RWPE1 (cell line): Measurements from ENCODE around the gene HLA-DPA1.

Experiments used
- CTCF ChIA-PET: fragments of 350-600 bp; sonication (Branson Sonifier 250); formaldehyde crosslinking; extraction: SDS; loops from one replicate; lab custom pipeline; 2021; lab: Yijun Ruan, JAX
- POLR2A ChIA-PET: fragments of 400-600 bp; formaldehyde crosslinking; extraction: SDS; loops from one replicate; lab custom pipeline; 2020; ENCODE audit warnings: antibody characterized with exemption; ENCODE audit not compliant: low non-redundant PET; lab: Yijun Ruan, JAX
- DNase-seq: peaks from one replicate; pipeline ENCODE4 v3.0.0; 2012; ENCODE audit warnings: low spot score
- H3K27ac ChIP-seq: fragments of 450-650 bp; 2 replicates; pipeline ENCODE4 v1.5.1; 2017
- CTCF ChIP-seq: fragments of 450-650 bp; conservative IDR thresholded peaks from 2 replicates; pipeline ENCODE4 v1.5.1; 2017; ENCODE audit warnings: low read depth, mild to moderate bottlenecking

HLA-DPA1 gene

GRCh38 chr6:33073431-33073871 is at the start of gene HLA-DPA1:
Gene HLA-DPA1, minus strand, starts transcription at chr6:33073649.
- CTCF ChIA-PET, result no interaction called here
- no peak for TF ChIP-seq CTCF
- peak; percentile 27 for DNase-seq
- POLR2A ChIA-PET, result no interaction called here
- no peak within 1 kb of the TSS for H3K27ac ChIP-seq

- no peak for DNase-seq
- POLR2A ChIA-PET, result no interaction called here
- CTCF ChIA-PET, result no interaction called here
- H3K27ac ChIP-seq, result no peak overlapping the region
- no peak for TF ChIP-seq CTCF
Measured at GRCh38 chr6:33123181-33123580, 49.7 kb upstream of the HLA-DPA1 start.

DNA sequence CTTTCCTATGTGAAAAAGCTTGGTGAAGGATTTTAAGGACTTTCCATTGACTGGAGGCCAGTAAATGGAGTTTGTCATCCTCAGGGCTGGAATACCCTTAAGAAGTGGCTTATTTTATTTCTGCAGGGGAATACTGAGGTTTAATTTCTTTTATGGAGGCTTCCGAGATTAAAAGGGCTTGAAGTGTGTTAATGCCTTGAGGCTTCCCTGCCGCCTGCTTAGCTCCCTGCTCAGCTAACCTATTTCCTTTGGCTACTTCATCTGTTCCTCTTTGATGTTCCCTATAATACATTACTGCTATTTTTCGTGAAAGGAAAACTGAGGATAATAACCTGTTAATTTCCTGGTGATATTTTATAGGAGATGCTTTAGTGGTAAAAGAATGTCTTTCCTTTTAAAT is 46.6 kb upstream of the HLA-DPA1 start:
- no peak overlapping the region for H3K27ac ChIP-seq
- TF ChIP-seq CTCF, result no peak
- DNase-seq, result no peak
- ChIA-PET POLR2A (no interaction called here), CTCF (interaction anchor here (0.6 kb wide), 1 partner anchor 17 kb away, joined by 3 read pairs; no protein-coding TSS in a partner anchor)

DNA sequence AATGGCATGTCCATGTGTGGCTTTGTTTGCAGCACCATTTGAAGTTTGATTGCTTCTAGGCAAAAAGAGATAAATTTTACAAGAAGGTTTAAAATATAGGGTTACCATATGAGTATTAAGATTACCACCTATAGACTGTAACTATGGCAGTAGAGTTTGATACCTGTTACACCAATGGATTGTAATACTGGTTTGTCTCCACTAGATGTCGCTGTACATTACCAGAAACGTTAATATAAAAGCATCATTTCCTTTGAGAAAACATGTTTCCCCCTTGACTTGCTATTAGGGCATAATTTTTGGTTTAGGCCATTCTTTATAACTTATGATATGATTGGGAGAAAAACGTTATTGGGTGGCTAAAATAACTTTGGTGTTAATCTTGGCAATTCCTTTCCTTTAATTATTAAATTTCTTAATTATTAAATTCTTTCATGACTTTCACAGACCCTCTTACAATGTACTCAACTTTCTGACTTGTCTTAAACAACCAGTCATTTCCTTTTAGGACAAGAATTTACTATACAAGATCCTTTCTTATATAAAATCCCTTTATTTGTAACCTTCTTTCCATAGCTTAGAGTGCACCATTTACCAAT is 45.2 kb upstream of the HLA-DPA1 start:
- peak; percentile 79 for TF ChIP-seq CTCF
- H3K27ac ChIP-seq, result no peak overlapping the region
- peak; percentile 20 for DNase-seq
- POLR2A ChIA-PET, result no interaction called here
- CTCF ChIA-PET, result interaction anchor here (0.6 to 1.1 kb wide), 4 partner anchors 31 to 702 kb away, joined by 3 to 7 read pairs (median 4); no protein-coding TSS in a partner anchor

GRCh38 chr6:33117811-33118277 is 44.4 kb upstream of the HLA-DPA1 start:
- no peak overlapping the region for H3K27ac ChIP-seq
- POLR2A ChIA-PET, result no interaction called here
- TF ChIP-seq CTCF, result no peak
- CTCF ChIA-PET, result interaction anchor here (0.7 to 1.4 kb wide), 3 partner anchors 12 to 130 kb away, joined by 3 to 7 read pairs (median 4); no protein-coding TSS in a partner anchor
- DNase-seq, result no peak

DNA sequence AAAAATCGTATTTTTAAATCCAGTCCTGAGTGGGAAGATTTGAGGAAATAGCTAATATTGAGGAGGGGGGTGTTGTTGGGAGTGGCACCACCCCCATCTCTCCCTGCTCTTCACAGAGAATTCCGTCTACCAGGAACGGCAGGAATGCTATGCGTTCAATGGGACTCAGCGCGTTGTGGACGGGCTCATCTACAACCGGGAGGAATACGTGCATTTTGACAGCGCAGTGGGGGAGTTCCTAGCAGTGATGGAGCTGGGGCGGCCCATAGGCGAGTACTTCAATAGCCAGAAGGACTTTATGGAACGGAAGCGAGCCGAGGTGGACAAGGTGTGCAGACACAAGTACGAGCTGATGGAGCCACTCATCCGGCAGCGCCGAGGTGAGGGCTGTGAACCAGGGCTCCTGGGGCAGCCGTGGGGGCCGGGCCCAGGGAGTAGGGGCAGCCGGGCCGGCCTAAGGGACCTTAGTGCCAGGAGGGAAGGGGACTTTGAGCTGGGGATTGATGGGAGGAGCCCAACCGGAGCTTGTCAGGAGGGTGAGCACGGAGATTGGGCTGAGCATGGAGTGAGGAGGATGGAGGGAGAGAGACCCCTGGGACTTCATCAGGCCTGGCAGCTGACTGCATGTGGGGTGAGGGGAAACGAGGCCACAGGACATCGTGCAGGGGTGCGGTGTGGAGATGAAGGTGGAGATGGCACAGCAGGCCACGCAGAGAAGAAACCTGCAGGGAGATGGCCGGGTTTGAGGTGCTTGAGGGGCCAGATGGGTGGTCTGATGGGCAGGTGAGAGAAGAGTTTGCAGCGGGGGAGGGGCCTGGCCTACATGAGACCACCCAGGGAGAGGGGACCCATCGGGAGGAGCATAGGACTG is 43.6 kb upstream of the HLA-DPA1 start:
- no peak for TF ChIP-seq CTCF
- DNase-seq, result no peak
- H3K27ac ChIP-seq, result no peak overlapping the region
- ChIA-PET CTCF (interaction anchor here (1.0 to 1.4 kb wide), 4 partner anchors 9 to 131 kb away, joined by 3 to 7 read pairs (median 4); no protein-coding TSS in a partner anchor), POLR2A (no interaction called here)
